PC-3 (cell line): ENCODE measurements around the gene ARAP3.

Experiments
- EZH2 ChIP-seq: fragments of 300-600 bp; sonication (generic); IDR thresholded peaks from one replicate; pipeline ENCODE4 v1.6.1; 2017; ENCODE audit warnings: antibody characterized with exemption, mild to moderate bottlenecking, low read length; ENCODE audit not compliant: unreplicated experiment
- EZH2phosphoT487 ChIP-seq: fragments of 300-600 bp; sonication (generic); IDR thresholded peaks from 2 replicates; pipeline ENCODE4 v1.6.1; 2018; ENCODE audit warnings: mild to moderate bottlenecking, antibody characterized with exemption, low read length, borderline replicate concordance
- TF ChIP-seq, protein P1 (sequence below): fragments of 300-600 bp; sonication (generic); conservative IDR thresholded peaks from 2 replicates; pipeline ENCODE4 v1.5.1; 2017; ENCODE audit warnings: antibody characterized with exemption, low read depth, mild to moderate bottlenecking, low read length

DNA sequence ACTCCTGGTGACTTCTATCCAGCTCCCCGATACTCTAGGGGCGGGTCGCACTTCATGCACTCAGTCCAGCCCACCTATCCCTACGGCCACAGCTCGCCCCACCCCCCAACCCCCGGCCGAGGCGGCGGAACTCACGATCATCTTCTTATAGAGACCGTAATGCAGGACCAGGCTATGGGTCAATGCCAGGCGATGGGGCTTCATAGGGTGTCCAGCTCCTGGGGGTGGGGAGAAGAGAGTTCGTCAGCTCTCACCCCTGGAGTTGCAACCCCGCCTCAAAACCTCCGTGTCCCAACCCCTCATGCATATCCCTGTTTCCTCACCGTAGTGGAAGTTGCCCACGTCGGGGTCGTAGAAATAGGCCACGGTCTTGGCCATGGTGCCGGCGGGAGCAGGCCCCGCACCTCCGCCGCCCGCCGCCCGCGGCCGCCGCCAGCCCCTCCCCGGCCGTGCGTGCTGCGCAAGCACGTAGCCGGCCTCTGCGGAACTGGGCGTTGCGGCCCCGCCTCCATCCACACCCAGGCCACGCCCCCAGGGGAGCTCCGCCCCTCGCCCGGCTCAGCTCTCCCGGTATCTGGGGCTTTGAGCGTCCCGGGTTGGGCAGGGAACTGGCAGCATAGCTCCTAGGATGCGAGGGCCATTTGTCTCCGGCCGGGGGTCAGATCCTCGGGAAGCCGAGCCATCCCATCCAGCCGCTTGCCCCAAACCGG lies 45.5 kb downstream of the ARAP3 start, which contains the start of the genes HDAC3 and RELL2:
- TF ChIP-seq, protein P1, sequence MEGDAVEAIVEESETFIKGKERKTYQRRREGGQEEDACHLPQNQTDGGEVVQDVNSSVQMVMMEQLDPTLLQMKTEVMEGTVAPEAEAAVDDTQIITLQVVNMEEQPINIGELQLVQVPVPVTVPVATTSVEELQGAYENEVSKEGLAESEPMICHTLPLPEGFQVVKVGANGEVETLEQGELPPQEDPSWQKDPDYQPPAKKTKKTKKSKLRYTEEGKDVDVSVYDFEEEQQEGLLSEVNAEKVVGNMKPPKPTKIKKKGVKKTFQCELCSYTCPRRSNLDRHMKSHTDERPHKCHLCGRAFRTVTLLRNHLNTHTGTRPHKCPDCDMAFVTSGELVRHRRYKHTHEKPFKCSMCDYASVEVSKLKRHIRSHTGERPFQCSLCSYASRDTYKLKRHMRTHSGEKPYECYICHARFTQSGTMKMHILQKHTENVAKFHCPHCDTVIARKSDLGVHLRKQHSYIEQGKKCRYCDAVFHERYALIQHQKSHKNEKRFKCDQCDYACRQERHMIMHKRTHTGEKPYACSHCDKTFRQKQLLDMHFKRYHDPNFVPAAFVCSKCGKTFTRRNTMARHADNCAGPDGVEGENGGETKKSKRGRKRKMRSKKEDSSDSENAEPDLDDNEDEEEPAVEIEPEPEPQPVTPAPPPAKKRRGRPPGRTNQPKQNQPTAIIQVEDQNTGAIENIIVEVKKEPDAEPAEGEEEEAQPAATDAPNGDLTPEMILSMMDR: no peak
- TF ChIP-seq EZH2 (no peak), EZH2phosphoT487 (no peak)
